Stimulated activated CD4-positive, alpha-beta T cell treated with anti-CD3 and anti-CD28 coated beads, Interleukin-12 subunit alpha, Interleukin-12 subunit beta, amount 100 ng/mL, for 24 hours (primary cell): ENCODE measurements around the gene LEKR1.
"Not testable (repeated sequence)": the region's sequence is repeated elsewhere in the genome, so short reads cannot be mapped to it uniquely, and the experiment has no call there.

ENCODE experiments used
- DNase-seq, 2 experiments: peaks; one replicate each; pipeline ENCODE4 v3.0.0-alpha.2; 2020; ENCODE audit warnings: low read depth in 2 of 2

Gene LEKR1

GRCh38 chr3:156836701-156837100 lies 10.5 kb downstream of the LEKR1 start:
- no peak for DNase-seq

- DNase-seq, result no peak
Observed at GRCh38 chr3:156837115-156837514, 11.0 kb downstream of the LEKR1 start.

- DNase-seq, result no peak
Observed at GRCh38 chr3:156838035-156838434, 11.9 kb downstream of the LEKR1 start.

GRCh38 chr3:156840826-156841689 lies 14.9 kb downstream of the LEKR1 start:
- DNase-seq, result no peak

- DNase-seq, result no peak
Observed at GRCh38 chr3:156843071-156843808, 17.1 kb downstream of the LEKR1 start.

- DNase-seq, result no peak
Observed at GRCh38 chr3:156847752-156848448, 21.7 kb downstream of the LEKR1 start.

GRCh38 chr3:156859578-156859977 lies 33.4 kb downstream of the LEKR1 start:
- DNase-seq, result no peak

- DNase-seq, result no peak
Observed at GRCh38 chr3:156860873-156861272, 34.7 kb downstream of the LEKR1 start.

GRCh38 chr3:156862338-156862737 lies 36.2 kb downstream of the LEKR1 start:
- DNase-seq, result no peak

GRCh38 chr3:156865732-156866131 lies 39.6 kb downstream of the LEKR1 start:
- DNase-seq, result no peak

- DNase-seq, result no peak
Observed at GRCh38 chr3:156867174-156867573, 41.0 kb downstream of the LEKR1 start.

- DNase-seq, result no peak
Observed at GRCh38 chr3:156867920-156868319, 41.8 kb downstream of the LEKR1 start.

GRCh38 chr3:156873906-156874305 lies 47.8 kb downstream of the LEKR1 start:
- DNase-seq, result no peak

- not testable (repeated sequence) for DNase-seq
Observed at GRCh38 chr3:156879491-156879890, 53.3 kb downstream of the LEKR1 start.

- no peak for DNase-seq
Observed at GRCh38 chr3:156885761-156886160, 59.6 kb downstream of the LEKR1 start.

- DNase-seq, result no peak
Observed at GRCh38 chr3:156888176-156888575, 62.0 kb downstream of the LEKR1 start.

GRCh38 chr3:156888576-156888975 lies 62.4 kb downstream of the LEKR1 start:
- no peak for DNase-seq

- no peak for DNase-seq
Observed at GRCh38 chr3:156892701-156893100, 66.5 kb downstream of the LEKR1 start.

GRCh38 chr3:156895374-156895773 lies 69.2 kb downstream of the LEKR1 start:
- DNase-seq, result not testable (repeated sequence)

GRCh38 chr3:156897851-156898250 lies 71.7 kb downstream of the LEKR1 start:
- DNase-seq, result not testable (repeated sequence)

- DNase-seq, result no peak
Observed at GRCh38 chr3:156898296-156898880, 72.2 kb downstream of the LEKR1 start.

- no peak for DNase-seq
Observed at GRCh38 chr3:156899951-156900350, 73.8 kb downstream of the LEKR1 start.
